OCI-LY7 (cell line): ENCODE measurements around the gene PLXNB1. TPM values are rescaled to one million over a fixed set of nuclear protein-coding genes. Genes with fewer than 3 reads are reported as not detected.

Source experiments
- BruUV-seq: library from RNA; stranded (reverse); fragments of 400-500 nt; replicated peaks from 2 replicates; lab custom pipeline; 2021; lab: Mats Ljungman, UMichigan
- CTCF ChIA-PET: fragments of 300-600 bp; sonication (Branson Sonifier 250); formaldehyde crosslinking; loops from one replicate; lab custom pipeline; 2022; ENCODE audit warnings: antibody characterized with exemption; ENCODE audit not compliant: unreplicated experiment; lab: Charles Lee
- POLR2A ChIA-PET: fragments of 300-600 bp; sonication (Branson Sonifier 250); formaldehyde crosslinking; loops from one replicate; lab custom pipeline; 2022; ENCODE audit warnings: antibody characterized with exemption; lab: Charles Lee
- DNase-seq: peaks from one replicate; pipeline ENCODE4 v3.0.0-alpha.2; 2015; ENCODE audit warnings: low spot score
- H2AFZ ChIP-seq: fragments of 200-600 bp; sonication (generic), shearing (Covaris generic); 2 replicates; pipeline ENCODE4 v1.6.1; 2014; ENCODE audit warnings: mild to moderate bottlenecking, antibody characterized with exemption, low read length, moderate library complexity
- H3K27ac ChIP-seq: fragments of 200-600 bp; sonication (generic); 2 replicates; pipeline ENCODE4 v1.5.1; 2014; ENCODE audit warnings: mixed run types, low read depth, mild to moderate bottlenecking, moderate library complexity, low read length, inconsistent platforms; ENCODE audit not compliant: poor library complexity, severe bottlenecking
- H3K36me3 ChIP-seq: fragments of 200-600 bp; sonication (generic); 2 replicates; pipeline ENCODE4 v1.6.1; 2014; ENCODE audit warnings: mild to moderate bottlenecking, antibody characterized with exemption, low read length, moderate library complexity, mixed read lengths; ENCODE audit not compliant: insufficient read depth
- H3K4me1 ChIP-seq: fragments of 200-600 bp; sonication (generic); 2 replicates; pipeline ENCODE4 v1.5.1; 2014; ENCODE audit warnings: mild to moderate bottlenecking, low read length; ENCODE audit not compliant: insufficient read depth, poor library complexity, severe bottlenecking
- H3K4me2 ChIP-seq: fragments of 200-600 bp; sonication (generic); 2 replicates; pipeline ENCODE4 v1.6.1; 2014; ENCODE audit warnings: mild to moderate bottlenecking, low read length
- H3K4me3 ChIP-seq: fragments of 200-600 bp; sonication (generic); 2 replicates; pipeline ENCODE4 v1.5.1; 2014; ENCODE audit warnings: mild to moderate bottlenecking, low read depth, low read length; ENCODE audit not compliant: poor library complexity, severe bottlenecking
- H3K79me2 ChIP-seq: fragments of 200-600 bp; sonication (generic); 2 replicates; pipeline ENCODE4 v1.6.1; 2016; ENCODE audit warnings: low read depth, mild to moderate bottlenecking, low read length, moderate library complexity, mixed read lengths; ENCODE audit not compliant: insufficient read depth
- H3K9me2 ChIP-seq: fragments of 200-600 bp; sonication (generic); 2 replicates; pipeline ENCODE4 v1.6.1; 2016; ENCODE audit warnings: mild to moderate bottlenecking, low read length, mixed read lengths; ENCODE audit not compliant: insufficient read depth
- H3K9me3 ChIP-seq: fragments of 200-600 bp; sonication (generic); 2 replicates; pipeline ENCODE4 v1.6.1; 2014; ENCODE audit warnings: mild to moderate bottlenecking, mixed run types, low read length, mixed read lengths
- H4K20me1 ChIP-seq: fragments of 200-600 bp; sonication (generic); 2 replicates; pipeline ENCODE4 v1.6.1; 2014; ENCODE audit warnings: mild to moderate bottlenecking, antibody characterized with exemption, low read length, moderate library complexity, mixed read lengths; ENCODE audit not compliant: insufficient read depth
- CTCF ChIP-seq: fragments of 200-600 bp; sonication (generic); conservative IDR thresholded peaks from 2 replicates; pipeline ENCODE4 v1.5.1; 2014; ENCODE audit warnings: mild to moderate bottlenecking, antibody characterized with exemption, low read length, moderate library complexity, mixed read lengths
- EZH2phosphoT487 ChIP-seq: fragments of 200-600 bp; sonication (generic); IDR thresholded peaks from 2 replicates; pipeline ENCODE4 v1.6.1; 2018; ENCODE audit warnings: low read depth, borderline replicate concordance, mild to moderate bottlenecking, mixed run types, antibody characterized with exemption, low read length, moderate library complexity, mixed read lengths
- intact Hi-C: fragments of 100-400 bp; cut with micrococcal nuclease; formaldehyde crosslinking; loops from one replicate; pipeline ENCODE4 v1.10.0; 2022; ENCODE audit not compliant: unreplicated experiment
- total RNA-seq, 2 experiments: library from RNA; depleted of rRNA in 1 of 2; stranded (reverse); fragments of >200 nt in 1 of 2; shearing (Covaris generic) in 1 of 2; gene quantifications; 2 replicates each; pipeline ENCODE4 v1.2.3, GENCODE V29; 2014 to 2022

PLXNB1 gene
- total RNA-seq, 2 experiments from 2014 or later: 4.4 to 6.4 TPM

GRCh38 chr3:48469046-48469915 is 39.4 kb upstream of the PLXNB1 start:
- Histone ChIP-seq H3K4me1 (peaks cover 72% of the 10 kb centered on the region), H3K9me2 (no peaks in the 10 kb centered on the region), H3K4me2 (peak overlapping the region; percentile 86), H3K4me3 (peak overlapping the region; percentile 16), H3K36me3 (peaks cover 33% of the 10 kb centered on the region), H2AFZ (no peak overlapping the region), H3K9me3 (no peaks in the 10 kb centered on the region), H4K20me1 (no peaks in the 10 kb centered on the region; the same call in 1 of the 2 replicates), H3K27ac (peak overlapping the region; percentile 53), H3K79me2 (peaks cover 51% of the 10 kb centered on the region)
- CTCF ChIA-PET: no interaction called here
- POLR2A ChIA-PET: interaction anchor here (0.7 to 1.0 kb wide), 2 partner anchors 23 to 30 kb away, joined by 3 to 4 read pairs; partner anchors contain the start of genes ATRIP, CCDC51 and TMA7
- no peak for DNase-seq
- no peak for TF ChIP-seq EZH2phosphoT487
- TF ChIP-seq CTCF: no peak
- intact Hi-C loops: no loop called here
- BruUV-seq: no TSS peak

- Histone ChIP-seq H2AFZ (no peak overlapping the region), H3K79me2 (peaks cover 51% of the 10 kb centered on the region), H3K4me3 (no peak overlapping the region), H3K9me3 (no peaks in the 10 kb centered on the region), H3K27ac (peak overlapping the region; percentile 15), H4K20me1 (no peaks in the 10 kb centered on the region; the same call in 1 of the 2 replicates), H3K4me1 (peaks cover 67% of the 10 kb centered on the region), H3K4me2 (peak overlapping the region; percentile 86), H3K9me2 (no peaks in the 10 kb centered on the region), H3K36me3 (peaks cover 33% of the 10 kb centered on the region)
- intact Hi-C loops: no loop called here
- BruUV-seq: no TSS peak
- ChIA-PET CTCF (no interaction called here), POLR2A (no interaction called here)
- TF ChIP-seq CTCF (no peak), EZH2phosphoT487 (no peak)
- DNase-seq: no peak
Observed at GRCh38 chr3:48468329-48468731, 38.4 kb upstream of the PLXNB1 start.
